GM21619 (cell line): ENCODE results near the gene CCNB2.

Source experiments
- ATAC-seq: cut with Tn5 transposase; IDR thresholded peaks from one replicate; pipeline ENCODE4 v1.9.1; 2021; ENCODE audit not compliant: unreplicated experiment

The CCNB2 gene

DNA sequence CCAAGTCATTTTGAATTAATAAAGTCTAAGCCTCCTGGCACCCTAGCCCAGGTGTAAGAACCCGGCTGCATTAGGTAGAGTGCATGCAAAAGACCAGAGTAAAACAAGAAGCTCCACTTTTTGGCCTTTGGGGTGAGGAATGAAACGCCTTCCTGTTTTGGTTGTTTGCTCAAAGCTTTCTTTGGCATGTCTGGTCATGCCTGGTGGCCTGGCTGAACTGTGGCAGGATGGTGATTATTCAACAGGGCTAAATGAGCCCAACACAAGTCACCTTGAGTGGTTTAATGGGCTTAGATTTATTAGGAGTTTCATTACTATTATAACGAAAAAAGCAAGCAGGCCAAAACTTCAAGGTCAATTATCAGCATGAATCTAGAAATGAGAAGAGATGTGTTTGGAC lies 60.8 kb downstream of the CCNB2 start:
- no peak for ATAC-seq

DNA sequence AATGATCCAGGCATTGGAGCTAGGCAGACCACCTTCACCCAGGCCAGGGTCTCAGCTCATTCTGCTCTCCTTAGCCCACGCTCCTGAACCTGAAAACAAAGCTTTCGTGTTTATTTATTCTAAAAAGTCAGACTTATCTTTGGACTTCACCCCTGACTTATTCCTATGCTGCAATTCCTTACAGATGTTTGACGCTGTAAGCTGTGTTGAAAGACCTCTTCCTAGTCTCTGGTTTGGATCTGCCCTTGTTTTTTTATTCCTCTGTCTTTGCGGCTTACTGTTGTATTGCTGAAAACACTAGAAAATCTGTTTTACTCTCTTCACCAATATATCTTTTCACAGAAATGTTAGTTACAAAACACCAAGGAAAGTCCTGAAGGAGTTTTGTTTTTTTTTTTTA lies 61.2 kb downstream of the CCNB2 start:
- no peak for ATAC-seq

DNA sequence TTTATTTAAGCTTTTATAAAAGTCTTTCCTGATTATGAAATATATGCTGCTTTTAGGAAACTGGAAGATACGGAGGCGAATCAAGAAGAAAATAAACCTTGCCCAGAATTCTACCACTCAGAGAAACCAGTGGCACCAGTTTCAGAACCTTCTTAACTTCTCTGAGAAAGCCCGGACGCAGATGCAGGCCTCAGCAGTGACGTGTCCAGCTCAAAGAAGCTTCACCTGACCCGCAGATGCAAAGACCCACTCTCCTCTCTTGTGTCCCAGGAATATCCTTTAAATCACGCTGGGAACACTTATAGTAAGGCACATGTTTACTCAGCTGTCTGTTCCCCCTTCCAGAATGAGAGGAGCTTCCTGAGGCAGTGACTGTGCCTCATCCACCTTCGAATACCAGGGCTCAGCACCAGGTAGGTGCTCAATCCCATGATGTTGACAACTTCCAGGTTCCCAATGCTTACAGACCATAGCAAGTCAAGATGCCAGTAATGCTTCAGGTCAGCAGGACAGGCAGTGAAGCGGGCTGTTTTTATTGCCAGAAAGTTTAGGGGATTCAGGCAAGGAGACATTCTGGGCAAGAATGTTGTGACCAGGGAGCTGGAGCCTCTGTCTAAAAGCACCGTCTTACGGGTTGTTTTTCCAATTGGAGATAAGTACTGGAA lies 61.8 kb downstream of the CCNB2 start:
- ATAC-seq, result no peak

DNA sequence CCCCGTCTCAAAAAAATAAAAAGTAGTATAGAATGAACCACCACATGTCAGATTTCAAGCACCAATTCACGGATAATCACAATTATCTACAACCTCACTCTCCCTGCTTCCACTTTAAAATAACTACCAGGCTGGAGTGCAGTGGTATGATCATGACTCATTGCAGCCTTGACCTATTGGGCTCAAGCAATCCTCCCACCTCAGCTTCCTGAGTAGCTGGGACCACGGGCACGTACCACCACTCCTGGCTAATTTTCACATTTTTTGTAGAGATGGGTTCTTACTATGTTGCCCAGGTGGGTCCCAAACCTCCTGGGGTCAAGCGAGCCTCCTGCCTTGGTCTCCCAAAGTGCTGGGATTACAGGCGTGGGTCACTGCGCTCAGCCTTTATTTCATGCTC lies 63.6 kb downstream of the CCNB2 start:
- no peak for ATAC-seq

DNA sequence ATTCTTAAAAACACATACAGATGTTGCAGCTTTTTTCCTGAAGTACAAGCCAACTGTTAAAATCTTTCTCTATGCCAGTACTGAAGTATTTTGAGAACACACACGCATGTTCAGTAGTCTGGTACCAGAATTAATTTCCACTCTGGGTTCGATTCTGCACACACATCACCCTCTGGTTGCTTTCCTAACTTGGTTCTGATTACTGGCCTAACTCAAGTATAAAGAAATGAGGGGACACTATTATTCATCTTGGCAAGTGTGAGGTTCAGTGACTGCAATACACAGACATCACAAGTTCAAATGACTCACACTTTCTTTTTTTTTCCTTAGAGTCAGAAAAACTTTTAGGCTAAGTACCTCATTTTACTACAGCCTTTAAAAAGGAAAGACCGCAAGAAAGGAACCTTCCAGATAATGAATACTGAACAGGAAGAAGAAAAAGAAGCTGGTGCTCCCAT lies 64.3 kb downstream of the CCNB2 start:
- no peak for ATAC-seq

DNA sequence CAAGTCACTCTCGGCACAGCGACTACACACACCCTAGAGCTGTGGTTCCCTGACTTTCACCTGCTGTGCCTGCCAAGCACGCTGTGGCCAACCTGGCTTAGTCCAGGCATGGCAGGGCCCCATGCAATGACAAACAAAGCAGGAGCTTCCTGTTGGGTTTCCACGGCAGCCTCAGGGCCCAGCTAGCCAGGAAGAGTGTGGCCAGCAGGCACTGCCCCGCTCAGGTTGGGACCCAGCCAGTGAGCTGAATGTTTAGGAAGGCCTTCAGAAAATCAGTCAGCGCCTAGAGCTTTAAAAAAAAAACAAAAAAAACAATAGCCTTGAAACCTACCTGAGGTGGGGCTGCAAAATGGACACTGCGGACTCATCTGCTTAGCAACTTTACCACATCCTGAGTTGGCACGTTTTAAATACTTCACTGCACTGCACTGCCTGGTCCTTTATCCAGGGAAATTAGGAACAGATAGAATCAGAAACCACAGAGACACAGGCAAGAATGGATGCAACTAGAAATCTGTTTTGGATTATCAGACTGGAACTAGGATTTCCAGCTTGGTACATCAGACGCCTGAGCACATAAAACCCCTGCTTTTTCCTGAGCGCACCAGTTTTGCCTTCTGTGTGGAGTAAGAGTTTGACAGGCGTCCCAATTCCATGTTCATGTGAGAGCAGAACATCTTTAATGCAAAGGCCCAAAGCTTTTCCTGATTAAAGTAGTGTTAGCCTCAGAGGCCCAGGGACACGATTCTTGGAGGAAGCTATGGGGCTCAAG lies 65.5 kb downstream of the CCNB2 start:
- ATAC-seq, result no peak

DNA sequence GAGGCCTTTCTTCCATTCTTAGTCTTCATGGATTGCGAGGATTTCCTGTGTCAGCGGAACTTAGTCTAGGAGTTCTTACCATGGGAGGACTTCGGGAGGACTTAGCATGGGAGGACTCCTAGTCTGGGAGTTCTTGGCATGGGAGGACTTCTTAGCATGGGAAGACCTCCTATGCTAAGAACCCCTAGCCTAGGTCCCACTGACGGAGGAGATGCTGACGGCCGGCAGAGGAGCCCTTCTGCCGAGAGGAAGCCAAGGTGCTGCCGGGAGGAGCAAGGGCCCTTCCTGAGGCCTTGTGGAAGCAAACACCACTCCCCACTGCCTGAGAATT lies 66.1 kb downstream of the CCNB2 start:
- ATAC-seq, result no peak

DNA sequence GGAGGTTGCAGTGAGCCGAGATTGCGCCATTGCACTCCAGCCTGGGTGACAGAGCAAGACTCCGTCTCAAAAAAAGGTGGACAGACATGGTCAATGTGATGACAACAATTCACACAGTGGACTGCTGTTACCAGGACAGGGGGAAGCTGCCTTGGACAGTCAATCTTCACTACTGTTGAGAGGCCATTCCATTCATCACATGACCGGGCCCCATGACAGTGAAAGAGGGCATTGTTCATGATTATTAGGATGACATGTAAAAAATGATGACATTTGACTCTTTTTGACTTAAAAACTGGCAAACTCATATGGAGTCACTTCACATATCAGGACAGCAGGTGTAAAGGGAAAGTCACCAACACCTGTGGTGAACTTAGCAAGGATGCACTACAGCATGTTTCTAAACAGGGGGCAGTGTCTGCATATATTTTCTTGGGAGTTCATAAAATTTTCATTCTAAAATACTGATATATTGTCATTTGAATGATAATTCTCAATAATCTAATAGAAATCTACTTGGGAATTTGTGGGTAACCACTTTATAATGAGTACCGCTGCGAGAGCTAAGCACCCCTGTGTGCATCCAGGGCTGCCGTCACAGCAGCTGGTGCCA lies 67.4 kb downstream of the CCNB2 start:
- no peak for ATAC-seq

DNA sequence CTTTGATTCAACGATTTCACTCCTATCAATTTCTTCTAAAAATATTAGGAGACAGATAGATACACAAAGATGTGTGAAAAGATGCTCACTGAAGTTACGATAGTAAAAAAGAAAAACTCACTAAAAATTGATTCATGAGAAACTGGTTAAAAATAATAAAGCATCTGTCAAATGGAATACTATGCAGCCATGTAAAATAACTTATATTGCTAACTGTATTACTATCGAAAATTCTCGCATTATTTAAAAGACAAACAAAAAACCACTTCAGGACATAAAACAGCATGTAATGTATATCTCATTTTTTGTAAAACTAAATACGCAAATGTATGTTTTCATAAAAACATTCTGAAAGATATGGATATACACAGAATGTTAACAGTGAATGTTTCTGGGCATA lies 68.2 kb downstream of the CCNB2 start:
- ATAC-seq, result no peak

DNA sequence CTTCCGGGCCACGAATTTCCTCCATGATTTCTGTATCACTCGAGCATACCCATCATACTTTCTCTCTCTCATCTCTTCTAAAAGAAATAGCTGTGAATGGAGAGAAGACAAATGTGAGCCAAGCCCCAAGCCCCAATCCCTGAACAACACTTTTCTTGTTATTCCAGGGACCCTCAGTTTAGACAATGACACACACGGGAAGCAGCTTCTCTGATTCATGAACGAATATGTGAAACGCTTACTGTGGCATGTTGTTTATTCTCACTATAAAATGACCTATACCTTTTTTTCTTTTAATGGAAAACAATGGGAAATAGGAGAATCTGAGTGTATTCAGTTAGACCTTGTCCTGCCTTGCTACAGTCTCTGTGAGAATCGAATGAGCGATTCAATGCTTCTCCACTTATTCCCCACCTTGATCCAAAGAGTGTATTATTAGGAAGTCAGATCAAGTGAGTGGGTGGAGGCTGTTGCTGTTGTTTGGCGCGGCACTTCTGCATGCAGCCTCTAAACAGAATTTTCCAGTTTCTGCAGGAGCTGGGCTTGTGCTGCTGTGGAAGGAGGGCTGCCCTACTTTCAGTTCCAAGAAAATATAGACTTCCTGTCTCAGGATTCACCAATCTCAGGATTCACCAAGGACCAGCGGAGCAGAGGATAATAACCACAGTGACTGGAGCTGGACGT lies 69.3 kb downstream of the CCNB2 start:
- no peak for ATAC-seq
